ES-I3 (cell line): ENCODE results near the gene HSF5.

ENCODE experiments used
- H3K36me3 ChIP-seq: 2 replicates; pipeline ENCODE4 v1.6.1; 2013; ENCODE audit warnings: mild to moderate bottlenecking, low read length, control low read depth, moderate library complexity; ENCODE audit not compliant: insufficient read depth
- H3K4me1 ChIP-seq: 2 replicates; pipeline ENCODE4 v1.6.1; 2013; ENCODE audit warnings: mild to moderate bottlenecking, control low read depth, low read length; ENCODE audit not compliant: insufficient read depth
- H3K9ac ChIP-seq: 2 replicates; pipeline ENCODE4 v1.6.1; 2013; ENCODE audit warnings: low read depth, mild to moderate bottlenecking, low read length, moderate library complexity
- H3K9me3 ChIP-seq: 2 replicates; pipeline ENCODE4 v1.6.1; 2013; ENCODE audit warnings: mild to moderate bottlenecking, low read length, moderate library complexity; ENCODE audit not compliant: control insufficient read depth, insufficient read depth

The HSF5 gene

DNA sequence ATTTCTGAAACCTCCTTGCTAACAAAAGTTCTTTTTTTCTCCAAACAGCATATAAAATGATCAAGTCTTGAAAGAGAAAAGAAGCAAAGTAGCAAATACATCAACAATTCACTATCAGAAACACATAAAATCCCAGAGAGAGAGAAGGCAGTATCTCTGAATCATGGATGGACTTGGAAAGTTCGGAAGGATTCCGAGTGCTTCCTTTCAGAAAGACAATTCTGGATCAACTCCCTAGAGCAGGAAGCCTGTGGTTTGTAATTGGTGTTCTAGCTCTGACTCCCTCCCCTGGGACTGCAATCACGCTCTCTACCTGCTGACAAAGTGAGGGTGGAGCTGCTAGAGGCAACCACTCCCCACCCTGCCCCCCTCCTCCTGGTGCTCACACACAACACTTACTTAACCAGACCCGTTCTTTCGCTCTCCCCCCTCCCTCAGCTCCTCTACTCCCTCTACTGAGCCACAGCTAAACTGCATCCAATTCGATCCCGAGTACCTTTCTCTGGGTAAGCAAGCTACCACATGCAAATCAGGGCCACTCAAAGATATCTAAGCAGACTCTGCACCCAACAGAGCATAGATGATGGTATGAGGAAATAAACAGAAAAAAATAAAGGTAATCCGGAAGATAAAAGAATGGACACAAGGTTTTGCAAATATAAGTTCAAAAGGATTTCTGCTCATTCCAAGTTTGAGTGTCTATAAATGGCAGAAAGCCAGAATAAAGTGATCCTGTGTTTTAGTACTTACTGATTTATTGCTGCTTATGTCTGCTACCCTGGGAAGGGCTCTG is 70.7 kb downstream of the HSF5 start, which contains the start of gene RNF43:
RNF43 (minus strand) TSS at position 235 of the 793 bp plus-strand sequence. CDS start 1,957 bp downstream, outside the sequence.
- H3K9ac ChIP-seq, result peak within 1 kb of the TSS; percentile 81
- no peaks in the 10 kb centered on the region for H3K36me3 ChIP-seq
- no peaks in the 10 kb centered on the region for H3K9me3 ChIP-seq
- peaks cover 13% of the 10 kb centered on the region for H3K4me1 ChIP-seq

DNA sequence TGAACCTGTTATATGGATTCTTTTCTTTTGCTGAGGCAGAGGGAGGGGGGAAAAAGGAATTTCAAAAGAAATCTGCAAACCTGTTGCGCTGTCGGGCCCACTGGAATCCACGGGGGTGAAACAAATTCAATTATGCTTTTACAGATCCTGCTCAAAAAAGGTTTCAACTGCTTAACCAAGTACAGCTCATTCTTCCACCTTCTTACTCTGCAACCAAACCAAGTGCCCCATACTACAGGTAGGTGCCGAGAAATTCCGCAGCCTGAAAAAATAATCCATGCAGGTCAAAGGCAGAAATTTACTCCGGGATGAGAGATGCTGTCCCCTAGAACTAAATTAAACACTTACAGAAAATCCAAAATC is 71.3 kb downstream of the HSF5 start:
- H3K9me3 ChIP-seq, result no peaks in the 10 kb centered on the region
- H3K4me1 ChIP-seq, result peaks cover 10% of the 10 kb centered on the region
- H3K36me3 ChIP-seq, result no peaks in the 10 kb centered on the region
- peak overlapping the region; percentile 81 for H3K9ac ChIP-seq

GRCh38 chr17:58416396-58416795 is 71.8 kb downstream of the HSF5 start:
- Histone ChIP-seq H3K4me1 (peaks cover 10% of the 10 kb centered on the region), H3K9ac (peak overlapping the region; percentile 81), H3K36me3 (no peaks in the 10 kb centered on the region), H3K9me3 (no peaks in the 10 kb centered on the region)

DNA sequence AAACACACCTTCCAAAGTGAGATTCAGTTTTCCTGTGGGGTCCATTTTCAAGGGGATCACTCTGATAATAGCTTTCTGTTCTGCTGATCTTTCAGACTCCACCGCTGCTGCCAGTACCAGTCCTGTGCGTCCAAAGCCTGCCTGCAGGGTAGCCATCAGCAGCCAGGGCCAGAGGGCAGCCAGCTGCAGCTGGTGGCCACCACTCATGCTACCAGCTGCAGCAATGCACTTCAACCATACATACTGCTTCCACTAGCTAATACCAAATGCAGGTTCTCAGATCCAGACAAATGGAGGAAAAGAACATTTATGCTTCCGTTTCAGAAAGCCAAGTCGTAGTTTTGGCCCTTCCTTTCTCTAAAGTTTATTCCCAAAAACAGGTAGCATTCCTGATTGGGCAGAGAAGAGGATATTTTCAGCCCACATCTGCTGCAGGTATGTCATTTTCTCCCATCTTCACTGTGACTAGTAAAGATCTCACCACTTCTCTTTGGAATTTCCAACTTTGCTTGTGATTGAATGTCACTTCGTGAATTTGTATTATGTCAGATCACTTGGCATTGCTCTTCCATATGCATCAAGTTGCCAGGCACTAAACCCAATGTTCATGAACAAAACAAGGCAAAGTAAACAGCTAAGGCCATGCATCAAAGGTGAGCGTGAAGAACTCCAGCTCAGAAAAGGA is 72.7 kb downstream of the HSF5 start:
- peaks cover 13% of the 10 kb centered on the region for H3K4me1 ChIP-seq
- peak overlapping the region; percentile 81; the same call in 1 of the 2 replicates for H3K9ac ChIP-seq

GRCh38 chr17:58414596-58414997 is 73.6 kb downstream of the HSF5 start:
- peaks cover 13% of the 10 kb centered on the region for H3K4me1 ChIP-seq
- no peaks in the 10 kb centered on the region for H3K9me3 ChIP-seq
- H3K9ac ChIP-seq, result peak overlapping the region; percentile 81; the same call in 1 of the 2 replicates
- H3K36me3 ChIP-seq, result no peaks in the 10 kb centered on the region

More for the DNA sequence above, 72.7 kb downstream of the HSF5 start:
- H3K9me3 ChIP-seq, result no peaks in the 10 kb centered on the region
- no peaks in the 10 kb centered on the region for H3K36me3 ChIP-seq

- Histone ChIP-seq H3K9ac (peak overlapping the region; percentile 5; the same call in 1 of the 2 replicates), H3K9me3 (no peaks in the 10 kb centered on the region), H3K36me3 (no peaks in the 10 kb centered on the region), H3K4me1 (peaks cover 13% of the 10 kb centered on the region)
Measured at GRCh38 chr17:58413684-58414083, 74.5 kb downstream of the HSF5 start.

DNA sequence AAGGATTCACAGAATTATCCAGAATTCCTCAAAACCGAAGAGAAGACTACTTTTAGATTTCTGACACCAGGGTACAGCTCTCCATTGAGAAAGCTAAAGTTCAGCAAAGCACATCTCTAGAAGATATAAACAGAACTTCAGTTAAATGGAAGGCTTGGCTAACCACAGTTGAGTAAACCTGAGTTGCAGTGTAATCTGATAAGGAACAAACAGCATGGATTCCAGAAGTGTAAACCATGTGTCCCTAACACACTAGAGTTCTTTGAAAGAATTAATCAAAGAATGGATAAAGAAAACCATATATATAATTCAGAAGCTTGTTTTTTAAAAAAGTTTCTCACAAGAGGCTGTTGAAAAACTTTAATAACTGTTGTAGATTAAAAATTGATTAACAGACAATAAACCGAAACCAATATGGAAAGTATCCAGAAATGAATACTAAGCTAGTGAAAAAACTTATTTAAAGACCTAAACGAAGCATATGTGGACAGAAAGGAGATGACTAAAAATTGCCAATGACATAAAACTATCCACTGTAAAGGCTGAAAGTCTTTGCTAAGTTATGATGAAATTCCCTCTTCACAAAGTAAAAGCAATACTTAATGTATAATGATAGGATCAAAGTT is 75.1 kb downstream of the HSF5 start:
- Histone ChIP-seq H3K36me3 (no peaks in the 10 kb centered on the region), H3K4me1 (peaks cover 13% of the 10 kb centered on the region), H3K9ac (no peak overlapping the region; the same call in 1 of the 2 replicates), H3K9me3 (no peaks in the 10 kb centered on the region)

GRCh38 chr17:58412064-58412703 is 76.0 kb downstream of the HSF5 start:
- Histone ChIP-seq H3K9me3 (no peaks in the 10 kb centered on the region), H3K9ac (no peak overlapping the region), H3K36me3 (no peaks in the 10 kb centered on the region), H3K4me1 (peaks cover 13% of the 10 kb centered on the region)

GRCh38 chr17:58411408-58411894 is 76.8 kb downstream of the HSF5 start:
- no peaks in the 10 kb centered on the region for H3K36me3 ChIP-seq
- H3K4me1 ChIP-seq, result peaks cover 13% of the 10 kb centered on the region
- no peak overlapping the region for H3K9ac ChIP-seq
- no peaks in the 10 kb centered on the region for H3K9me3 ChIP-seq

GRCh38 chr17:58410714-58411407 is 77.3 kb downstream of the HSF5 start:
- Histone ChIP-seq H3K9ac (no peak overlapping the region), H3K4me1 (peaks cover 15% of the 10 kb centered on the region), H3K36me3 (no peaks in the 10 kb centered on the region), H3K9me3 (no peaks in the 10 kb centered on the region)

- H3K9ac ChIP-seq, result no peak overlapping the region
- no peaks in the 10 kb centered on the region for H3K9me3 ChIP-seq
- H3K36me3 ChIP-seq, result no peaks in the 10 kb centered on the region
- H3K4me1 ChIP-seq, result peaks cover 11% of the 10 kb centered on the region
Measured at GRCh38 chr17:58409432-58409831, 78.8 kb downstream of the HSF5 start.

DNA sequence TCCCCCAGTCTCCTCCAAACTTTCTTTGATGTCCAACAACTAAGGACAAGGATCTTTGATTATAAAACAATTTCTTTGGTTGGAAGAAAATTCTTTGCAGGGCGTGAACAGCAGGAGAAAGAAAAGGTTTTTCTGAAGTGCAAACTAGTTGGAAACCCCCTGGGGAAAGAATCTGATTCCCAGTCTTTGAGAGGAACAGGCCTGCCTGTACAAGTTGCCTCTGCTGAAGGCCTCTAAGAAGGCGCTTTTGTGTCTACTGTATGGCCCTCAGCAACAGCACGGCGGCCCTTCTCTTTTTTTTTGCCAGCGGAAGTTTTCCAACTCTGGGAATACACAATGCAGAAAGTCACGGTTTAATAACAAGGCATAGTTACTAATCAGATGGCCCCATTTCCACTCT is 84.9 kb downstream of the HSF5 start:
- peaks cover 45% of the 10 kb centered on the region for H3K4me1 ChIP-seq
- H3K9me3 ChIP-seq, result no peaks in the 10 kb centered on the region
- H3K9ac ChIP-seq, result no peak overlapping the region; the same call in 1 of the 2 replicates
- no peaks in the 10 kb centered on the region for H3K36me3 ChIP-seq

DNA sequence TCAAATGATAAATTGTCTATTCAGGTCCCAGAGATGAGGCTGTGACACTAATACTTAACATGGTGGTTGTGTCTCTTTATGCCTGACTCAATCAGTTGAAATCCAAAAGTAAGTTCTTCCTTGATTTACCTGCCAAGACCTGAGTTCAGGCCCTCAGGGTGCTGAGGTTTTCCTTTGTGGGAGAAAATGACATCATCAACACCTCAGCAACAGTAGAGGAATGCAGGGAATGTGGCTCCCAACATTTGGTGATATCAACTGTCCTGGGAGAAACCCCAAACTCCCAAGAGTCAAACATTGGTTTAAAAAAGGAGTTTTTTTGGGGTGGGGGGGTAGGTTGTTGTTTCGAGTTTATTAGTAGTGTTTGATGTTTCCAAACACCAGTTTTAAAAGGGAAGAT is 85.5 kb downstream of the HSF5 start:
- H3K36me3 ChIP-seq, result no peaks in the 10 kb centered on the region
- no peak overlapping the region; the same call in 1 of the 2 replicates for H3K9ac ChIP-seq
- H3K4me1 ChIP-seq, result peaks cover 51% of the 10 kb centered on the region
- H3K9me3 ChIP-seq, result no peaks in the 10 kb centered on the region
